Adipose tissue (tissue), 3 donors: ENCODE data around the gene GGT1. TPM values are rescaled to one million over a fixed set of nuclear protein-coding genes. Genes with fewer than 3 reads are reported as not detected.
"Not testable (repeated sequence)": the region's sequence is repeated elsewhere in the genome, so short reads cannot be mapped to it uniquely, and the experiment has no call there.

Experiments used
- H3K27ac ChIP-seq: one replicate; pipeline ENCODE4 v1.5.1; 2013; ENCODE audit warnings: low read depth, low read length
- WGBS, 3 donors: extraction: QIAGEN DNeasy Blood & Tissue Kit; methylation state at CpG; one replicate each; pipeline ENCODE4 v1.1.7; 2013; 5-methylcytosine and 5-hydroxymethylcytosine counted together
- polyA plus RNA-seq, 3 donors: library from polyadenylated mRNA; stranded (reverse); fragments of 200-250 nt; gene quantifications; one replicate each; pipeline ENCODE4 v1.2.3, GENCODE V29; 2013
- donor health status: healthy with polysubstance abuse.
- donor health status: Bipolar disorder and iron deficiency.
- donor health status: healthy.

Gene GGT1
- polyA plus RNA-seq = 10 to 100 TPM in 1 of 3 donors, 1 to 10 TPM in 2; 3.8 to 37.1 (median 5.4) TPM

DNA sequence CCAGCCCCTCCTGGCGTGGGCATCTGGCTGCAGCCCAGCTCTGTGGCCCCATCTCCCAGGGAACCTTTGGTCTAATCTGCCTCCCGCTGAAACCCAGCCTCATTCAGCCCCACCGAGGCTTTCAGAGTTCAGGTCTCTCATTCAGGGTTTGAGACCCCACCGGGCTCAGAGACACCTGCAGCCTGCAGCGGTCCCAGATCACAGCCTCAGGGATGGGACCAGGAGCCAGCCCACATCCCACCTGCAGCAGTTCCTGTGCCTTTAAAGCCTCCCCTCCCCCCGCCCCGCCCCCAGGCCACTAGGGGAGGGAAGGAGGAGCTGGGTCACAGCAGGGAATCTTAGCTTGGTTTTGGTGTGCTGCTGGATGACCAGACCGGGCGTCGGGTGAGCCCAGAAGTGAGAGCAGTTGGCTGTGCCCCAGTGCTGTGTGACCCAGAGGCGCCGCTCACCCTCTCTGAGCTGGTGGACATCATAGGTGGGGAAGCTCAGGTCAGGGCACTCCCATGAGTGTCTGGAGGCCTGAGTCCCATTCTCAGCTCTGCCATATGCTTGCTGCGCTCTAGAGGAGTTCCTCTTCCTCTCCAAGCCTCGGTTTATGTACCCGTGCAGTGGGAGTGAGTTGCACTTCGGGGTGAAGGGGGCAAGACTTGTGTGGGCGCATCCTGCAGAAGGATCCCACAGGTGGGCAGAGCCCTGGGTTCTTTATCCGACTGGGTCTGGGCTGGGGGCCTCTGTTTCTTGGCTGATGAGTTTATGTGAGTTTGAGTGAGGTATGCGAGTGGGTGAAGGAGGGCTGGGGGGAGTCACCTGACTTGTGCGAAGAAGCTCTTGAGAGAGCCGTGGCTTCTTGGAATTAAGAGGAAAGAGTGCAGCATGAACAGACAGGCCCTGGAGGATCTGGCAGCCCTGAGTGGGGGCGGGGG is at the start of gene GGT1:
GGT1 (plus strand) TSS at position 347 of the 923 bp plus-strand sequence. CDS start 7,889 bp downstream, outside the sequence.
- not testable (repeated sequence) for H3K27ac ChIP-seq
- WGBS, 3 donors = 42 to 69% (median 69%) methylated on average over 19 to 21 of the region's 22 CpGs

DNA sequence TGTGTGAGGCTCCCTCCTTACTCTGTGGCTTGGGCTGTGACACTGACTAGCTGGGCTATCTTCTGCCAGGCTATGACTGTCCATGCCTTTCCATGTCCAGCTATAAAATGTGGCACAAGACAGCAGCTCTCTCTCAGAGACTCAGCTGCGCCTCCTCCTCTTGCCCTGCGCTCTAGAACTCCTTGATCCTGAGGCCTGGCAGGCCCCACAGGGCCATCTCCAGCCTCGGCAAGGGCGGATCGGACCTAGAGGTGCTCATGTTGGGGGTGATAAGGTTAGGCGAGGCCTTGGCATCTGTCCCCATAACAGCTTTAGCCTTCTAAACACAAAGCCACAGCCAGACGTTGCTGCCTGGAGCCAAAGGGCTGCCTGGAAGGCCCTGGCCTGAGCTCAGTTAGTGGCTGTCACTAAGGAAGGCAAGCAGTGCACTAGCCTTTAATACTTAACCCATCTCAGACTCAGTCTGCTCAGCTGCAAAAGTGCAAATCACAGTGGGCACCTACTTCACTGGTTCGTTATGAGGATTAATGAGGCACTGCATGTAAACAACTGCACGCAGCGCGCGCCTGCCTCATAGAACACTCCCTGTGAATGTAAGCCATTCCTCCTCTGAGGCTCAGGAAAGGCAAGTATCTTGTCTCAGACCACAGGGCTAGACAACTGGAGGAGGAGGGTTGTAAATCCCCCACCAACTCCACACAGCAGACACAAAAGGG is 49.2 kb upstream of the GGT1 start:
- WGBS, 3 donors = 19 to 43% (median 31%) methylated on average over 12 of the region's 12 CpGs
- H3K27ac ChIP-seq = no peak overlapping the region

DNA sequence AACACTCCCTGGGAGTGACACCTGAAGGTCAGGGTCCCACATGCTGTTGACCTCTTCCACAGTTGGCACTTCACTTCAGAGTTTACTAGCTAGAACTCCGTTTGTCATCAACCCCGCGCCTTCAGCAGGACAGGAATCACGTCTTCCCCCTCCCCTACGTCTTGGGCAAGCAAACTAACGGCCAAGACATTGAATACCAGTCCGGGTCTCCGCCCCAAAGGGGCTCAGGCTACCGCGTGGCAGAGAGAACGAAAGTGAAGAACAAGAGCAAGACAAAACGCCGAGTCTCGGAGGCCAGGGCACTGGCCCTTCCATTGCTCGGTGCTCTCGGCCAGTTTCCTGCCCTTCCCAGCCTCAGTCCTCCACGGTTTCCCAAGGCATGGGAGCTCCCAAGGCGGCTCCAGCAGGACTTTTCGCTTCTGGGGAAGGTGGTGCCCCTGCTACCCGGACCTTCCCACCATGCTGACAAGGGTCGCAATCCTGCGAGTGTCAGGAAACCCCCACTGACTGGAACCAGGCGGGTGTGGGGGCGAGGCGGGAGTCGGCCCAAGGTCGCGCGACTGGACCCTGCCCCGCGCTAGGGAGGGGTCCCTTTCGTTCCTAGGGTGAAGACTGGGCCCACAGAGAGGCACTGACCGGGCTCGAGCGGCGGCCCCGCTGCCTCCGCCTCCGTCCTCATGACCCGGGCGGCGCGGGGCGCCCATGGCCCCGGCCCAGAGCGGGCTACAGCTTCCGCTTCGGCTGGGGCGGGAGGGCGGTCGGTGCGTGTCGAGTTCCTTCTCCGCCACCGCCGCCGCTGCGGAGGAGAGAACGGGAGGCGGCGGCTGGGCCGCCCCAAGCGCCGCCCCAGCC is 48.5 kb upstream of the GGT1 start, which contains the start of gene GUCD1:
GUCD1 (minus strand) TSS at position 826 of the 852 bp plus-strand sequence; CDS start at position 679, 147 bp downstream.
- H3K27ac ChIP-seq = peak within 1 kb of the TSS; percentile 94
- 0 to 1% (median 1%) methylated on average over 51 to 62 of the region's 64 CpGs for WGBS, 3 donors

GRCh38 chr22:24555165-24556039 is 47.6 kb upstream of the GGT1 start, which contains the start of gene SNRPD3:
Gene SNRPD3, plus strand, starts transcription at chr22:24555999. Its CDS starts 1,676 bp downstream, at chr22:24557675.
- 0 to 1% (median 1%) methylated on average over 56 to 59 of the region's 59 CpGs for WGBS, 3 donors
- H3K27ac ChIP-seq = peak within 1 kb of the TSS; percentile 94

GRCh38 chr22:24559471-24559870 is 43.5 kb upstream of the GGT1 start:
- 61 to 69% (median 67%) methylated on average over 4 of the region's 4 CpGs for WGBS, 3 donors
- H3K27ac ChIP-seq = no peak overlapping the region

GRCh38 chr22:24563246-24563645 is 39.7 kb upstream of the GGT1 start:
- H3K27ac ChIP-seq = no peak overlapping the region

GRCh38 chr22:24564376-24565058 is 38.5 kb upstream of the GGT1 start:
- WGBS, 3 donors = 46 to 66% (median 62%) methylated on average over 2 of the region's 2 CpGs
- no peak overlapping the region for H3K27ac ChIP-seq

More at GRCh38 chr22:24563246-24563645, 39.7 kb upstream of the GGT1 start:
- 82 to 88% (median 86%) methylated on average over 2 of the region's 2 CpGs for WGBS, 3 donors

DNA sequence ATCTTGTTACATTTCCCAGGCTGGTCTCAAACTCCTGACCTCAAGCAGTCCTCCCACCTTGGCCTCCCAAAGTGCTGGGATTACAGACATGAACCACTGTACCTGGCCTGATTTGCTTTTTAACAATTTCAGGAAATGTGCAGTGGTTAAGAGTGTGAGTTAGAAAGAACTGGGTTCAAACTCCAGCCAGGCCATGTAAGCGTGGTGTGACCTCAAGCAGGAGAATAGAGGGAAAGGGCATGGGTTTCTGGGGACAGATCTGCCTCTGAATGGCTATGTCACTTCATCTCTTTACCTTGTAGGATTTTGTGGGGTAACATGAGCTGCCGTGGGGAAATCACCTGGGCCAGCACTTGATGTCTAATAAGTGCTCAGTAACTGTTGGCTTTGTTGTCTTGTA is 37.9 kb upstream of the GGT1 start:
- 84 to 92% (median 90%) methylated on average over 2 of the region's 2 CpGs for WGBS, 3 donors

DNA sequence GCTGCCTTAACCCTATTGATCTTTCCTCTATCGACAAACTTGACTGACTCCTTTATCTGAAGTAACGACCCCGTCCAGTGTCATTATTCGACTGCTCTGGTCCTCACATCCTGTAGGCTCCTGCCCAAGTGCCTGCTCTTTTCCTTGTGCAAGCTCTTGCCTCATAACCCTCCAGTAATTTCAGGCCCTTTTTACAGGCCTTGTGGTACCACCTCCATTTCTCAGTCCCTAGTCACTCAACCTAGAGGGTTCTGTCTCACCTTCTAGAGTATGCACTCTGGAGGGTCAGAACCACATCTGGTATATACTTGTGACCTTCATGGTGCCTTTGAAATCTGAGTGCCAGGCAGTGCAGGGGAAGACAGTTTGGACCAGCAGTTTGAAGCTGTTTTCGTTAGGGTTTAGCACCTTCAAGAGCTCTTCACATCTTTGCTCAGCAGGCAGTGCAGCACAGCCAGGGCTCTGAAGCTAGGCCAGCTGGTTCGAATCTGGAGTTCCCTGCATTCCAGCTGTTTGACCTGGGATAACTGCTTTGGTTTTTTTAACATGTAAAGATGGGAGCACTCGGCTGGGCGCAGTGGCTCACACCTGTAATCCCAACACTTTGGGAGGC is 36.0 kb upstream of the GGT1 start:
- 56 to 75% (median 66%) methylated on average over 8 of the region's 8 CpGs for WGBS, 3 donors
- no peak overlapping the region for H3K27ac ChIP-seq

More for the DNA sequence above, 37.9 kb upstream of the GGT1 start:
- H3K27ac ChIP-seq = no peak overlapping the region

DNA sequence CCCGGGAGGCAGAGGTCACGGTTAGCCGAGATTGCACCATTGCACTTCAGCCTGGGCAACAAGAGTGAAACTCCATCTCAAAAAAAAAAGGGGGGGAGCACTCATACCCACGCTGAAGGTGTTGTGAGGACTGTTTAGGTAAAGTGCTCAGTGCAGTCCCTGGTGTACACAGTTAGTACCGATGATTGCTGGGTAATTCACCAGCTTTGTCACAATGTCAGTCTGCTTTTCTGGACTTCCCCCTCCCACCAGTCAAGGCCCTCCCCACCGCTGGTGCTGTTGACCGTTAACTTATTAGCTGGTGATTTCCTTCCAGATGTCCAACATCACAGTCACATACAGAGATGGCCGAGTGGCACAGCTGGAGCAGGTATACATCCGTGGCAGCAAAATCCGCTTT is 35.3 kb upstream of the GGT1 start:
- WGBS, 3 donors = 84 to 92% (median 87%) methylated on average over 10 of the region's 10 CpGs
- H3K27ac ChIP-seq = no peak overlapping the region

DNA sequence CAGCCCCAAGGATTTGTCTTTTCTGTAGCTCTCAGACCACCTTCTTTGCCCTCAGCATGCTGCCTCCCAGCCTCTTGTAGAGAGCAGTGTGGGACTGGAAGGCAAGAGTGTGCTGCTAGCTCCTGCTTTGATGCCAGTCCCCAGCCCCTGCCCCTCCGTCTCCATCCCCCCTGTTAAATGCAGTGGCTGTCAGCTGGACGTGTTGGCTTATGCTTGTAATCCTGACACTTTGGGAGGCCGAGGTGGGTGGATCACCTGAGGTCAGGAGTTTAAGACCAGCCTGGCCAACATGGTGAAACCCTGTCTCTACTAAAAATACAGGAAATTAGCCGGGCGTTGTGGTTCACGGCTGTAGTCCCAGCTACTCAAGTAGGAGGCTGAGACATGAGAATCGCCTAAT is 31.7 kb upstream of the GGT1 start:
- H3K27ac ChIP-seq = no peak overlapping the region
- 88 to 93% (median 91%) methylated on average over 7 of the region's 7 CpGs for WGBS, 3 donors

DNA sequence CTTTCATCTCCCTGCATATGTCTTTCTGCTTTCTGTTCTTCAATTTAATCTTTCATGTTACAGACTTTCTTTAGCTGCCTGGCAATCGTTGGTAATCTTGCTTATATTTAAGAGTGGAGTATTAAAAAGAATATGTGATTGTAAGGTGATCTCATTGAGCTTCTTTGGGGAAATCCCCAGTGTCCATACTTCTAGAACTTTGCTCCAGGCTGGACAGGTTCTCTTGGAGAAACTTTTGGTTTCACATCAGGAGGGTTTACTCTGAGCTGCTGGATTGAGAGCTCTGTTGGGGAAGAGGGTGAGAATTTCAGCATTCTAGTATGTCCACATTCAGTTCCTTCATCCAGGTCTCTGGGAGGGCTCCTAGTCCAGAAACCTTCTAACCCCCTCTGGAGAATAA is 26.2 kb upstream of the GGT1 start:
- H3K27ac ChIP-seq = no peak overlapping the region
- WGBS, 3 donors = 77 to 94% (median 77%) methylated on average over 1 of the region's 1 CpG

- 74 to 85% (median 75%) methylated on average over 8 of the region's 8 CpGs for WGBS, 3 donors
- H3K27ac ChIP-seq = no peak overlapping the region
Measured at GRCh38 chr22:24578355-24579257, 24.4 kb upstream of the GGT1 start.

DNA sequence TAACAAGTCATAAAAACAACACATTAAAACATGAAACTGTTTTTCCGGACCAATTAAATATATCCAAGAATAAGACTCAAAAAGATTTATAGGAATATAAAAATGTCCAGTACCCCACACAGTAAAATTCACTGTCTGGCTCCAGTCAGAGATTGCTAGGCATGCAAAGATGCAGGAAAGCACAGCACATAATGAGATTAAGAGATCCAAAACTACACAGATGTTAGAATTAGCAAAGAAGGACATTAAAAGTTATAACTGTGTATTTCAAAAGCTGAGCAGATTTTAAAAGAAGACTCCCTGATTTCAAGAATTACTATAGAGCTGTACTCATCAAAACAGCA is 23.8 kb upstream of the GGT1 start:
- H3K27ac ChIP-seq = no peak overlapping the region
- WGBS, 3 donors = 52 to 64% (median 54%) methylated on average over 1 of the region's 1 CpG

GRCh38 chr22:24580276-24580675 is 22.7 kb upstream of the GGT1 start:
- H3K27ac ChIP-seq = no peak overlapping the region

More at GRCh38 chr22:24580276-24580675, 22.7 kb upstream of the GGT1 start:
- 78 to 96% (median 83%) methylated on average over 2 of the region's 2 CpGs for WGBS, 3 donors
